Muscle layer of duodenum (tissue), 2 donors: Measurements from ENCODE around the gene OXCT1.
"Not testable (repeated sequence)": the region's sequence is repeated elsewhere in the genome, so short reads cannot be mapped to it uniquely, and the experiment has no call there.

Source experiments
- H3K27ac ChIP-seq: one replicate; pipeline ENCODE4 v1.7.0; 2013; ENCODE audit warnings: mild to moderate bottlenecking, low read length
- H3K27me3 ChIP-seq: one replicate; pipeline ENCODE4 v1.7.0; 2013; ENCODE audit warnings: low read depth, mild to moderate bottlenecking, control low read depth, low read length
- H3K36me3 ChIP-seq, 2 donors: one replicate each; pipeline ENCODE4 v1.7.0; 2013; ENCODE audit warnings: low read length in 2 of 2, control low read depth in 1 of 2, mild to moderate bottlenecking in 1 of 2; ENCODE audit not compliant: insufficient read depth in 2 of 2, control insufficient read depth in 1 of 2
- H3K4me1 ChIP-seq, 2 donors: one replicate each; pipeline ENCODE4 v1.7.0; 2013; ENCODE audit warnings: low read length in 2 of 2, mild to moderate bottlenecking in 2 of 2, control low read depth in 1 of 2, moderate library complexity in 1 of 2; ENCODE audit not compliant: insufficient read depth in 2 of 2, control insufficient read depth in 1 of 2
- H3K4me3 ChIP-seq, 2 donors: one replicate each; pipeline ENCODE4 v1.7.0; 2013; ENCODE audit warnings: low read length in 2 of 2, low read depth in 1 of 2, mild to moderate bottlenecking in 1 of 2
- H3K9me3 ChIP-seq, 2 donors: one replicate each; pipeline ENCODE4 v1.7.0; 2013; ENCODE audit warnings: low read length in 2 of 2, control low read depth in 1 of 2, mild to moderate bottlenecking in 1 of 2; ENCODE audit not compliant: control insufficient read depth in 1 of 2
- donor health status: healthy.

Gene OXCT1

GRCh38 chr5:41821051-41821450, 49.2 kb downstream of the OXCT1 start:
- no peak overlapping the region for H3K27ac ChIP-seq
- H3K36me3 ChIP-seq, result no peaks in the 10 kb centered on the region

GRCh38 chr5:41820150-41820549, 50.1 kb downstream of the OXCT1 start:
- H3K4me1 ChIP-seq, result no peaks in the 10 kb centered on the region
- H3K27me3 ChIP-seq, result no peaks in the 10 kb centered on the region
- H3K4me3 ChIP-seq, result no peak overlapping the region
- H3K9me3 ChIP-seq, result no peaks in the 10 kb centered on the region
- H3K27ac ChIP-seq, result no peak overlapping the region
- no peaks in the 10 kb centered on the region for H3K36me3 ChIP-seq

More at GRCh38 chr5:41821051-41821450, 49.2 kb downstream of the OXCT1 start:
- Histone ChIP-seq H3K4me1 (no peaks in the 10 kb centered on the region), H3K4me3 (no peak overlapping the region), H3K9me3 (no peaks in the 10 kb centered on the region), H3K27me3 (no peaks in the 10 kb centered on the region)

- Histone ChIP-seq H3K4me3 (no peak overlapping the region), H3K36me3 (no peaks in the 10 kb centered on the region), H3K27ac (no peak overlapping the region), H3K9me3 (no peaks in the 10 kb centered on the region), H3K4me1 (no peaks in the 10 kb centered on the region), H3K27me3 (no peaks in the 10 kb centered on the region)
Measured at GRCh38 chr5:41817625-41818301, 52.5 kb downstream of the OXCT1 start.

- Histone ChIP-seq H3K4me1 (no peaks in the 10 kb centered on the region), H3K36me3 (no peaks in the 10 kb centered on the region), H3K9me3 (no peaks in the 10 kb centered on the region), H3K4me3 (no peak overlapping the region), H3K27ac (no peak overlapping the region), H3K27me3 (no peaks in the 10 kb centered on the region)
Measured at GRCh38 chr5:41815663-41816229, 54.5 kb downstream of the OXCT1 start.

GRCh38 chr5:41815261-41815660, 55.0 kb downstream of the OXCT1 start:
- no peaks in the 10 kb centered on the region for H3K9me3 ChIP-seq
- no peak overlapping the region for H3K4me3 ChIP-seq
- no peaks in the 10 kb centered on the region for H3K4me1 ChIP-seq
- no peaks in the 10 kb centered on the region for H3K36me3 ChIP-seq
- H3K27me3 ChIP-seq, result no peaks in the 10 kb centered on the region
- no peak overlapping the region for H3K27ac ChIP-seq

GRCh38 chr5:41814306-41814705, 55.9 kb downstream of the OXCT1 start:
- H3K36me3 ChIP-seq, H3K4me1 ChIP-seq, H3K9me3 ChIP-seq, H3K27ac ChIP-seq, H3K27me3 ChIP-seq, H3K4me3 ChIP-seq: not testable (repeated sequence)

GRCh38 chr5:41812156-41812555, 58.1 kb downstream of the OXCT1 start:
- H3K4me3 ChIP-seq, result no peak overlapping the region
- no peak overlapping the region for H3K27ac ChIP-seq
- H3K36me3 ChIP-seq, result no peaks in the 10 kb centered on the region
- no peaks in the 10 kb centered on the region for H3K4me1 ChIP-seq
- H3K9me3 ChIP-seq, result no peaks in the 10 kb centered on the region
- no peaks in the 10 kb centered on the region for H3K27me3 ChIP-seq

- no peak overlapping the region for H3K27ac ChIP-seq
- H3K4me3 ChIP-seq, result no peak overlapping the region
- no peaks in the 10 kb centered on the region for H3K27me3 ChIP-seq
- H3K9me3 ChIP-seq, result no peaks in the 10 kb centered on the region
- H3K4me1 ChIP-seq, result no peaks in the 10 kb centered on the region
- peaks cover 0 to 3% of the 10 kb centered on the region in 2 donors for H3K36me3 ChIP-seq
Measured at GRCh38 chr5:41809128-41809527, 61.1 kb downstream of the OXCT1 start.

GRCh38 chr5:41808294-41808693, 61.9 kb downstream of the OXCT1 start:
- Histone ChIP-seq H3K27me3 (no peaks in the 10 kb centered on the region), H3K4me3 (no peak overlapping the region), H3K36me3 (peaks cover 0 to 3% of the 10 kb centered on the region in 2 donors), H3K27ac (no peak overlapping the region), H3K9me3 (no peaks in the 10 kb centered on the region), H3K4me1 (no peaks in the 10 kb centered on the region)

GRCh38 chr5:41797662-41798061, 72.6 kb downstream of the OXCT1 start:
- Histone ChIP-seq H3K9me3 (no peaks in the 10 kb centered on the region), H3K4me3 (no peak overlapping the region), H3K36me3 (peaks cover 3 to 11% of the 10 kb centered on the region in 2 donors), H3K4me1 (peaks cover 4 to 13% of the 10 kb centered on the region in 2 donors), H3K27ac (no peak overlapping the region), H3K27me3 (no peaks in the 10 kb centered on the region)

GRCh38 chr5:41796061-41796460, 74.2 kb downstream of the OXCT1 start:
- Histone ChIP-seq H3K27ac (no peak overlapping the region), H3K4me1 (peaks cover 4 to 13% of the 10 kb centered on the region in 2 donors), H3K27me3 (no peaks in the 10 kb centered on the region), H3K9me3 (no peaks in the 10 kb centered on the region), H3K36me3 (peaks cover 3 to 11% of the 10 kb centered on the region in 2 donors), H3K4me3 (no peak overlapping the region)

- Histone ChIP-seq H3K36me3 (peaks cover 3 to 4% of the 10 kb centered on the region in 2 donors), H3K27me3 (no peaks in the 10 kb centered on the region), H3K4me3 (no peak overlapping the region), H3K9me3 (no peaks in the 10 kb centered on the region), H3K4me1 (peaks cover 4 to 13% of the 10 kb centered on the region in 2 donors), H3K27ac (no peak overlapping the region)
Measured at GRCh38 chr5:41795125-41795524, 75.1 kb downstream of the OXCT1 start.
